ENCODE results near the gene ANKRD44.
A peak's percentile ranks its signal among the peaks of the same experiment; 100 is the strongest.

ANKRD44 gene

DNA sequence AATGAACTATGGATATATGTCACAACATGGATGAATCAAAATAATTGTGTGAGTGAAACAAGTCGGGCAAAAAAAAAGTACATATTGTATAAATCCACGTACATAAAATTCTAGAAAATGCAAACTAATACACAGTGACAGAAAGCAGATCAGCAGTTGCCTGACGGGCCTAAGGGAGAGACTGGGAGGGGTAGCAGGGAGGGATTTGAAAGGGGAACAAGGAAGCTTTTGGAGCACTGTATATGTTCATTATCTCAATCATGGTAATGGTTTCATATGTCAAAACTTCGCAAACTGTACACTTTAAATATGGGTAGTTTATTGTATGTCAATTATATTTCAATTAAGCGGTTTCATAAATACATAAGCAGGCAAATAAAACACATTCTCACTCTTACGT, 153.8 kb downstream of the ANKRD44 start:
- TF ChIP-seq, protein P1, sequence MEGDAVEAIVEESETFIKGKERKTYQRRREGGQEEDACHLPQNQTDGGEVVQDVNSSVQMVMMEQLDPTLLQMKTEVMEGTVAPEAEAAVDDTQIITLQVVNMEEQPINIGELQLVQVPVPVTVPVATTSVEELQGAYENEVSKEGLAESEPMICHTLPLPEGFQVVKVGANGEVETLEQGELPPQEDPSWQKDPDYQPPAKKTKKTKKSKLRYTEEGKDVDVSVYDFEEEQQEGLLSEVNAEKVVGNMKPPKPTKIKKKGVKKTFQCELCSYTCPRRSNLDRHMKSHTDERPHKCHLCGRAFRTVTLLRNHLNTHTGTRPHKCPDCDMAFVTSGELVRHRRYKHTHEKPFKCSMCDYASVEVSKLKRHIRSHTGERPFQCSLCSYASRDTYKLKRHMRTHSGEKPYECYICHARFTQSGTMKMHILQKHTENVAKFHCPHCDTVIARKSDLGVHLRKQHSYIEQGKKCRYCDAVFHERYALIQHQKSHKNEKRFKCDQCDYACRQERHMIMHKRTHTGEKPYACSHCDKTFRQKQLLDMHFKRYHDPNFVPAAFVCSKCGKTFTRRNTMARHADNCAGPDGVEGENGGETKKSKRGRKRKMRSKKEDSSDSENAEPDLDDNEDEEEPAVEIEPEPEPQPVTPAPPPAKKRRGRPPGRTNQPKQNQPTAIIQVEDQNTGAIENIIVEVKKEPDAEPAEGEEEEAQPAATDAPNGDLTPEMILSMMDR (IDR thresholded peaks at IDR 0.05; ENCODE audit: low read depth, low read length, missing control alignments), result no peak
- no peak overlapping the region for H3K4me3 ChIP-seq (ENCODE audit: low read depth, low read length)
- no peaks in the 10 kb centered on the region for H3K27me3 ChIP-seq (replicated peaks)
- H3K36me3 ChIP-seq (replicated peaks), result no peaks in the 10 kb centered on the region
- in situ Hi-C loops (cut with HindIII; ENCODE audit: low pct_ligation_motif_present, low sequenced_read_pairs), result no loop called here
- no peak overlapping the region for H3K27ac ChIP-seq
- no peak for DNase-seq

DNA sequence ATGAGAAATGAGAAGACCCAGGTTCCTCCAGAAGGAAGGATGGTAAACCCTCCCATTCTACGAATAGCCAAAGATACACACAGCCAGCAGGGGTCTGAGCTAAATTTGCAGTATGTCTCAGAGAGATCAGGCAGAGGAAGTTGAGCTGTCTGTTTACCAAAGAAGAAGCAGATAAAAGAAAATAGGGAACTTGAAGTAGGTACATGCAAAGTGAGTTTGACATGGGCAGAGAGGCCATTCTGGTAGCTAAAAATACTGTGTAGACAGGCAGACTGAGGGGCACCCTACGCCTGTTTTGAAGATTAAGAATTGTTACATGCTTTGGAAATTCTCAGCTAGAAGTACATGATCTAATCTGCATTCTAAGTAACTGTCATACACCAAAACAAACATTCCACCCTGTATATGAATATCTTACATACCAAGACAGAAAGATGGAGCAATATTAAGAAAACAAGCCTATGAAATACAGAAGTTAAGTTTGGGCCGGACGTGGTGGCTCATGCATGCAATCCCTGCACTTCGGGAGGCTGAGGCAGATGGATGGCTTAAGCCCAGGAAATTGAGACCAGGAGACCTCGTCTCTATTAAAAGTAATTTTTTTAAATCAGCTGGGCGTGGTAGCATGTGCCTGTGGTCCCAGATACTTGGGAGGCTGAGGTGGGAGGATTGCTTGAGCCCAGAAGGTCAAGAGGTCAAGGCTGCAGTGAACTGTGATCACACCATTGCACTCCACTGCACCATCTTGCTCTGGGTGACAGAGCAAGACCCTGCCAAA, 157.9 kb downstream of the ANKRD44 start:
- Histone ChIP-seq H3K4me3 (ENCODE audit: low read depth, low read length) (no peak overlapping the region), H3K27me3 (replicated peaks) (no peaks in the 10 kb centered on the region), H3K27ac (peak overlapping the region; percentile 70), H3K36me3 (replicated peaks) (no peaks in the 10 kb centered on the region)
- in situ Hi-C loops (cut with HindIII; ENCODE audit: low pct_ligation_motif_present, low sequenced_read_pairs), result no loop called here
- peak; percentile 75 for DNase-seq
- TF ChIP-seq, protein P1 (IDR thresholded peaks at IDR 0.05; ENCODE audit: low read depth, low read length, missing control alignments), result peak; percentile 50

DNA sequence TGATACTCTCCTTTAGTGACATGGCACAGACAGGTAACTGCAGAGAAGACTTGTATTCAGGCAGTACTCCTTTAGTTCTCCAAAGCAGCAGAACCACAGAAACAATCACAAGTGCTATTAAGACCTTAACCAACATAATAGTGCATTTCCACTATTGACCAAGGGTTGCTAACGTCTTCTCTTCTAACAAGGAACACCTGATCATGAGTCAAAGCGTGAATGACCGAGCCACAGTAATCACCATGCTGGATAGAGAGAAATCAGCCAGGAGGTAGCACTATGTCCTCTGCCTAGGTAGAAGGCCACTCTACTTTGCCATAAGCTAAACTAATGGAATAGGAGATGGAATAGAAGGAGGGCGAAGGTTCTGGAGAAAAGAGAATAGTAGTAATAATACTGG, 161.0 kb downstream of the ANKRD44 start:
- DNase-seq, result no peak
- Histone ChIP-seq H3K4me3 (ENCODE audit: low read depth, low read length) (no peak overlapping the region), H3K27me3 (replicated peaks) (no peaks in the 10 kb centered on the region), H3K27ac (no peak overlapping the region), H3K36me3 (replicated peaks) (no peaks in the 10 kb centered on the region)
- in situ Hi-C loops (cut with HindIII; ENCODE audit: low pct_ligation_motif_present, low sequenced_read_pairs), result no loop called here
- TF ChIP-seq, protein P1 (IDR thresholded peaks at IDR 0.05; ENCODE audit: low read depth, low read length, missing control alignments), result no peak

DNA sequence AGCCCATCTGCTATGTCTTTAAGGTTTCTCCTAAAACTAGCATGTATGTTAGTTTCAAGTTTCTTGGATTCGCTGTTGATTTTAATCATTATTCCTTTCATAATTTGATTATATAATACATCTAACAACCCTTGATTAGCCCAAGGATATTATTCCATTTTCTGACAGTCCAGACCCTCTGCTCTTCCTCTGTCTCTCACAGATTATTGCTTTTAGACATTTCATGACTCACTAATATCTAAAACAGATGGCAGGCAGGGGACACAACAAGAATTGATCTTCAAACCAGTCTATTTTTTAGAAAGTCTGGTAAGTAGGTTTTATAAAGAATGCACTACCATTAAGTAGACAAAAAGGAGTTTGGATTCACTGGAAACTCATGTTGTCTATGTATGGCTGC, 162.2 kb downstream of the ANKRD44 start:
- Histone ChIP-seq H3K36me3 (replicated peaks) (no peaks in the 10 kb centered on the region), H3K27me3 (replicated peaks) (no peaks in the 10 kb centered on the region), H3K27ac (no peak overlapping the region), H3K4me3 (ENCODE audit: low read depth, low read length) (no peak overlapping the region)
- in situ Hi-C loops (cut with HindIII; ENCODE audit: low pct_ligation_motif_present, low sequenced_read_pairs), result no loop called here
- TF ChIP-seq, protein P1 (IDR thresholded peaks at IDR 0.05; ENCODE audit: low read depth, low read length, missing control alignments), result no peak
- no peak for DNase-seq

DNA sequence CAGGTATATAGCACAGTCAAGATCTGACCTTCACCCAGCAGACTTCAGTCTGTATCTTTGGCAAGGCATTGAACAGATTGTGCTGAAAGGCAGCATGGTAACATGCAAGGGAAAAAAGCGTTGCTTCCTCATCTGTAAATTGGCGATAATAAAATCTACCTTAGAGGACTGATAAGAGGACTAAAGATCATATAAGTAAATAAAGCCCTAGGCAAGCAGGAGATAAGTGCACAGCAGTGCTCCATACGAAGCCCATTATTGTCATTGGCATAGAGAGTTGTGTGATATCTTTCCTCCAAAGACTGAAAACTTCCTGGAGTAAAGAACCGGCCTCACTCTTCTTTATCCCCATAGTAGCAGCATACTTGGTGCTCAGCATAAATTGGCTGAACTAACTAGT, 162.6 kb downstream of the ANKRD44 start:
- H3K27ac ChIP-seq, result no peak overlapping the region
- no peak for DNase-seq
- no peaks in the 10 kb centered on the region for H3K36me3 ChIP-seq (replicated peaks)
- TF ChIP-seq, protein P1 (IDR thresholded peaks at IDR 0.05; ENCODE audit: low read depth, low read length, missing control alignments), result no peak
- H3K27me3 ChIP-seq (replicated peaks), result no peaks in the 10 kb centered on the region
- in situ Hi-C loops (cut with HindIII; ENCODE audit: low pct_ligation_motif_present, low sequenced_read_pairs), result no loop called here
- no peak overlapping the region for H3K4me3 ChIP-seq (ENCODE audit: low read depth, low read length)

DNA sequence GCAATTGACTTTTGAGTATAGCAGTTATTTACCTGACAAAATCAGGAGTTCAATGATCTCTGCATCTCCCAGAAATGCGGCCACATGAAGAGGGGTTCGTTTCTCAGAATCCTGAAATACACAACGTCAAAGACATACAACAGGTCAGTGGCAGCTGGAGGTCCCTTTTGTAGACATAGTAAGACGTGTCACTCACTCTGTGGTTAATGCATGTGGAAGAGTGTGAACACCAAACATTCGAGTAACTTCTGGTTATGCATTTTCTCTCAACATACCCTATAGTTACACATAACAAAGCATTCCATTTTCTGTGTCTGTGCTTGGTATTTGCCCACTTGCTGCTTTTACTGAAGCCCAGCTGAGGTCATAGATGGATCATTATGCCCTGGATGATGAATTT, 163.6 kb downstream of the ANKRD44 start:
- Histone ChIP-seq H3K27me3 (replicated peaks) (no peaks in the 10 kb centered on the region), H3K4me3 (ENCODE audit: low read depth, low read length) (no peak overlapping the region), H3K36me3 (replicated peaks) (no peaks in the 10 kb centered on the region), H3K27ac (no peak overlapping the region)
- no peak for DNase-seq
- TF ChIP-seq, protein P1 (IDR thresholded peaks at IDR 0.05; ENCODE audit: low read depth, low read length, missing control alignments), result no peak
- in situ Hi-C loops (cut with HindIII; ENCODE audit: low pct_ligation_motif_present, low sequenced_read_pairs), result no loop called here

Measured in brain microvascular endothelial cell (primary cell).